ENCODE measurements around the gene MAP2K5.

MAP2K5 gene

DNA sequence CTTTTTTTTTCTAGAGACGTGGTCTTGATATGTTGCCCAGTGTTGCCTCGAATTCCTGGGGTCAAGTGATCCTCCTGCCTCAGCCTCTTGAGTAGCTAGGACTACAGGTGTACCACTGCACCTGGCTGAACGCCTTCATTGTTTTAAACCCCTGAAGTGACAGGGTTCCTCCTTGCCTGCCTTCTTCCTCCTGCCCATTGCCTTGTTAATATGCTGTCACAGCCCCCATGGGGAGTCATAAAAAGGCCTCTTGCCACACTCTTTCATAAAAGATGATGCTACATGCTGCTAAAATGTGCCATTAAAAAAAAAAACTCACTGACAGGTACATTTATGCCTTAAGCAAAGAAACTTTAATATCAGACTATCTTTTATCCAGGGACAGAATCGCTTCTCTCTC lies 166.0 kb downstream of the MAP2K5 start:
- FAIRE-seq (no peak), DNase-seq (ENCODE audit: extremely low spot score, insufficient read length, low read depth) (no peak)

DNA sequence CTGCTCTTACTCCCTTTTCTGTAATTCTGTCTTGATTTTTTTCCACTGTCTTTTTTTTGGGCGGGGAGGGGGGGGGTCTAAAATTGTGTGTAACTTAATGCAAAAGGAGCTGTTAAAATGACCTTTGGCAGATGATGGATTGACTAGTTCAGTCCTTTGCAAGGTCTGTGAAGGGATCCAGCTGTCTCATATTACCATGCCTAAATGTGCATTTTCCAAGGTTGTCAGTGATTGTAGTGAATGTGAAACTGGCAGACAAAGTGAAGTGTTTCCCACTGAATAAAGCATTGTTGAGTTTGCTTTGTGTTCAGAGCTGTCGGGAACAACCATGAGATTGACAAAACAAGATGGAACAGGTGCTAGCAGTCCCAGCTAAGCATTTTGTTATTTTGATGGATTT lies 172.7 kb downstream of the MAP2K5 start:
- DNase-seq (ENCODE audit: extremely low spot score, insufficient read length, low read depth) (no peak), FAIRE-seq (no peak)

DNA sequence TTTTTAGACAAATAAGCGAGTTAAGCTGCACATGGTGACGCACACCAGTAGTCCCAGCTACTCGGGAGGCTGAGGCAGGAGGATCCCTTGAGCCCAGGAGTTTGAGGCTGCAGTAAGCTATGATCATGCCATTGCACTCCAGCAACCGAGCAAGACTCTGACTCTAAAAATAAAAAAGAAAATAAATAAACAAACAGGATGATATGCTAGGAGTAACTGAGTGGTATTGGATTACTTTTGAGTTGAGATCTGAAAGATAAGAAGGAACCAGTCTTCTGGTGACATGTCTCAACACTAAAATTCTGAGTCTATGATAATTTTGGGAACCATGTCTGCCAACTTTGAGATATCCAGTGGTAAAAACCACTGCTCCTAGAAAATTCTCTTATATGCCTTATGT lies 173.7 kb downstream of the MAP2K5 start:
- DNase-seq (ENCODE audit: extremely low spot score, insufficient read length, low read depth): no peak
- FAIRE-seq: no peak

DNA sequence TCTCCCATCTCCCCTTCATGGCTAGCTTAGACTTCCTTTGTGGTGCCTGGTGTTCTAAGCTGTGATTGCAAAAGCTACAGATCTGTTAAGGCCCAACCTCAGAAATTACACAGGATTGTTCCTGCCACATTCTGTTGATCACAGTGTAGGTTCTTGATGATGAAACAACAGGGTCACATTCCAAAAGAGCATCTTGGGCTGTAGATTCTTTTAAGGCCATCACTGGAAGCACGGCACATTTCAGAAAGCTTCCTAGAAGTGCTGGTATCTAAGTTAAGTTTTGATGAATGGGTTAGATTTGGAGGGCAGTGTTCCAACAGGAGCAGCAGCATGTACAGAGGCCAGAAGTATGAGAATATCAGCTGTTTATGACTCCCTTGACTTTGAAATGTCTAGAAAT lies 175.3 kb downstream of the MAP2K5 start:
- FAIRE-seq: no peak

DNA sequence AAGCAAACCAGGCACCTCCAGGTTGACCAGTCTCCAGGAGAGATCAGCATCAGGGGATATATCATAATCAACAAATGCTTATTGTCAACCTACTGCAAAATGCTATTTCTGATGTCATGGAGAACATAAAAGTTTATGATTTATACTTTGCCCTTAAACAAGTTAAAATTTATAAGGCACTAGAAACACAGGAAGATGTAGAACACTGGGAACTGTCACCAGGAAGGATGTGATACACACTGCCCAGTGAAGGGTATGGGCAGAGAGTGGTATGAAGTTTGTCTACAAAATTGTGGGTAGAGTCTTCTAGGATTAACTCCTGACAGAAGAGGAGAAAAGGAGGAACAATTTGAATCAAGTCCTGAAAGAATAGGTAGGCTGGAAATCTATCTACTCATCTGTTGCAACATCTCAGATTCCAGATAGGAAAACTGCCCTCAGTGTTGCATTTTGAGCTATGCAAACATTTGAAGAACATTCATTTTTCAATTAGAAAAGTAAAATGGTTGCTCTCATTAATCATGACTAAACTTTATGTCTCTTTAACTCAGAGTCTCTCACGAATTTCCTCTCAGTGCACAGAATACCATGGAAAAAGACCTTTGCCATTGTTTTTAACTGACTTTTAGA lies 176.9 kb downstream of the MAP2K5 start:
- DNase-seq (ENCODE audit: extremely low spot score, insufficient read length, low read depth) (no peak), FAIRE-seq (no peak)

More for the DNA sequence above, 175.3 kb downstream of the MAP2K5 start:
- DNase-seq (ENCODE audit: extremely low spot score, insufficient read length, low read depth): no peak

DNA sequence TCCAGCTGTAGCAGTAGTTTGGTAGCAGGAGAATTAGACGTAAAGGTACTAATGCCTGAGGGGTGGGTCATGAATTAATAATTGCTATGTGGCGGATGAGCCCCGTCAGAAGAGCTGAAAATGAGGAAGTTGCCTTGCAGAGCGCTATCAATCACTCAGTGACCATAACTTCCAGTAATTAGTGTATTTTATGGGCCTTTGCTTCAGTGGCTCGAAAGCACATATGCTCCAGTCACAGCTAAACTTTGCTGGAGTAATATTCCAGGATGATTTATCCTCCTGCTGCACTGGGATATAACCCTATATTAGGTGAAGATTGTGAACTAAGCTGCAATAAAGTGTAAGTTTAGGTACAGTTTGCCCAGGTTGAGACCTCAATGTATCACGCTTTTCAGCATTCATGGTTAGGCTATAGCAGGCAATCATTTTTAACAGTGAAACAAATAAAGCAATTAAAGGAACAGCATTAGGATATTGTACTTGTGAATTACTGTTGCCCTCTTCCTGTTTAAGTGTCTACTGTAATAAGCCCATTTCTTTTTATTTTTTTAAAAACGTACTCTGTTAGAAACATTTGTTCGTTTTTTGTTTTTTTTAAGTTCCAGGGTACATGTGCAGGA lies 178.2 kb downstream of the MAP2K5 start:
- FAIRE-seq (peak; percentile 54), DNase-seq (ENCODE audit: extremely low spot score, insufficient read length, low read depth) (no peak)

DNA sequence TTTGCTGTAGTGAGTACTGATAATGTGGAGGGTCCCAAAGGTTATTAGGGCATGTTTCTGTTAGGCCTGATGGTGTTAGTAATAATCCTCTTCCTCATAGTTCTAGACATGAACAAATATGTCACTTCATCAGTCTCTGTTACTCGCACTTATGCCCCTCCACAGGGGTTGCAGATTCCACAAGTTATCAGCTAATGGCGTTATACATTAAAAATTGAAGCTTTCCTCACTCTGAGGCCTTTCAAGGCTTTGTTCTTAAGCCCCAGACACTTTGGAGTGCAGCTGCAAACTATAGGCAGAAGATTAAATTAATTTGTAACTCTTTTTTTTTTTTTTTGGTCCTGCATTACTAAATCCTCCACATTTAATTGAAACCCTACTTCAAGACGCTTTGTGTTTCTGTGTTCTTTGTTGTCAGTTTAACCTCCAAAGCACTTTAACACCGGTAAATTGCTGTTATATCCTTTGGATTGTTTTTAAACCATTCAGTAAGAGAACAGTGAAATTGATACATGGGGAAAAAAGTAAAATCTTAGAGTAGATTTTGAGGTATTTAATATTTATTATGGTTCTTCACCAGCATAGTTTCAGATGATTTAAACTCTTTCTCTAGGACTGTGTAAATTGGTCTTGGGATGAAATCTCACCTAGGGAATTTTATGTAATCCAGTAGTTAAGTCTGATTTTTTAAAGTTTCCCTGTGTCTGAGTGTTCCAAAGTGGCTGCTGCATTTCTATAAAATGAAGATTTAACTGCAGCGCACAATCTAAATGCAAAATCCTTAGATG lies 179.7 kb downstream of the MAP2K5 start:
- no peak for FAIRE-seq
- DNase-seq (ENCODE audit: extremely low spot score, insufficient read length, low read depth): no peak

DNA sequence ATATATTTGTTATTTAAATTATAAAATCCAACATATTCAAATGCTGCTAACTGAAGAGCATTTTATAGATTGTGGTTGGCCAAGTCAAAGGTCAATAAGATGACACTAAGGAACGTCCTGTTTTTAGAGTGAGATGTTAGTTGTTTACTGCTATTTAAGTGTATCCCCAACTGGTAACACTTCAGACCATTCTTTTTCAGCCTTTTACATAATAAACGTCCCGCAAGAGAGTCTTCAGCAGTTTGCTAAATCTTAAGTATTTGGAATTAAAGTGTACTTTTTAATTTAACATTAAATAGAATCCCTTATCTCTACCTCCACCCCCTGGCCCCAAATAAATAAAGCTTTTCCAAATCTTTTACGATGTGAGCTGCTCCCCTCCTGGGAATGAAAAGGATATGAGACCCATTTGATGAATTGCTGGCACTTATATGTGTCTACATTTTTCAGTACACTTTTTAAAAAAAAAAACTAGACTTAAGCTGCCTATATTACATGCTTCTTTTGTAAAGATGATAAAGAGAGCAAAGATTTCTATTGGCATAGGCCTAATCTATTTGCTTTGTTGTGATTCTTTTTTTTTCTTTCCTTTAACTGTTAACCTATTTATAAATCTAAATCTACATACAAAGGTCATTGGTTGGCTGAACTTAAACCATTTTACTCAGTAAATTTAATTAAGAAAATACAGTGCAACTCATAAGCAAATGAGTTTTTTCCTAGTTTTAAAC lies 181.0 kb downstream of the MAP2K5 start:
- DNase-seq (ENCODE audit: extremely low spot score, insufficient read length, low read depth) (no peak), FAIRE-seq (no peak)

DNA sequence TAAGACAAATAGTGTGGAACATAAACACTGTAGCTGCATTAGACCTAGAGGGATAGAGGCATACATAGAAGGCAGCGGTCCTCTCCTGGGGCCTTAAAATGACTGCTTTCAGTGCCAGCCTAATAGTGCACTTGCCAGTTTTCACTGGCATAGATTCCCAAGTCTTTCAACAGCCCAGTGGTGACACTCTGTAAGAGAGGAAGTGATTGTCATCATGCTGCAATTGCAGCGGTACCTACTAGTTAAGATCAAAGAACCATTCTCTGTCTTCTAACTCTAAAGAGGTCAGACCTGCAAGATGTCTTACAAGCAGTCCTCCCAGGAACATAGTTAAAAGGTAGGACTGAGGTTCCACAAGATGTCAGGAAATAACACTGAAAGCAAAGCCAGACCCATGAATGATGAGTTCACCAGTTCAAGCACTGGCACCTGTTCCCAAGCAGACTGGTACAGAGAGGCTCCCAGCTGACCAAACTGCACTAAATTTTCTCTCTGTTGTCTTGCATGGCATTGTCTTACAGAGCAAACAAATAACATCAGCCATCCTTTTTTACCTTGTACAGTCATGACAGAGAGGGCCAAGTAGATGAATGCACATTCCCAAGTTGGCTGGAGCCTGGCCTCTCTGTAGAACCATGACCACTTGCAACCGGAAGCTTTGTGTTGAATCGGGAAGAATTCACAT lies 182.3 kb downstream of the MAP2K5 start:
- no peak for FAIRE-seq
- DNase-seq (ENCODE audit: extremely low spot score, insufficient read length, low read depth): no peak

DNA sequence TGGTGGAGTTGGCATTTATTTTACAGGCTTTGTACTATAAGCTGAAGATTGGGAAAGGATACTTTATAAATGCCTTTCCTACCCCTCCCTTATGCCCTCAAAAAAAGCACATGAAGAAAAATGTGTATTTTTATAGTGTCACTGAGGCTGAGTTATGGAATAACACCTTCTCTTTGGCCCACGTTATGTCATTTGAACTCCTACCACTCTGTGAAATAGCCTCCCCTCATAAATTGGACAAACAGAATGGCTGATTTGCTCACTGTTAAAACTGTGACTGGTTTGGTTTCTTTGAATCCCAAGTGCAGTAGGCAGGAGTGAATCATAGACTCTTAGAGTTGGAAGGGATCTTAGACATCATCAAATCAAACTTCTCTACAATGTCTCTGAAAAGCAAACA lies 187.6 kb downstream of the MAP2K5 start:
- DNase-seq (ENCODE audit: extremely low spot score, insufficient read length, low read depth): no peak
- FAIRE-seq: no peak

DNA sequence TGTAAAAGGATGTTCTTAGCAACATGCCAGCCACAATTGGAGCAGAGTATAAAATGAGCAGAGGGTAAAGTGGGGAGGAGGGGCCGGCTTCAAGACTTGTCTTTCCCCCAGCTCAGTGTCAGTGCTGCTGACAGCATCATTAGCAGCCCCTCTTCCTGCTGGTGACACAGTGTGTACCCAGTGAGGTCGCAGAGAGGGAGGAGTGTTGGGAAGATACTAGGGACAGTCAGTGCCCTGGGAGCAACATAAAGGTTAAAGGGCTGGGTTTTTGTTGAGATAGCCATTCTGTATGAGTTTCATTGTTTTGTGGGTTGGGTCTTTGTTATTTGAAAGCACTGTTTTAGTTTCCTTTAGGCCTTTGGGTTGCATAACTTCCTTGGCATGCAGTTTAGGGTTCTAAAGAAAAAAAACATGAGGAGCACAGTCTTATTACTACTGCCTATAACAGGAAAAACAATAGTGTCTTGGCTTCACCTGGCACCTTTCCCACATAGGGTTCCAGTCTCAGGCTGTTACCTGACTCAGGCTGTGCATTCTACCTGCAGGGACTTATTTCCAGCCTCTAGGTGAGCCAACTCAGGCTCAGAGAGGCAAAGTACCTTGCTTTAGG lies 188.7 kb downstream of the MAP2K5 start:
- FAIRE-seq: no peak
- DNase-seq (ENCODE audit: extremely low spot score, insufficient read length, low read depth): no peak

DNA sequence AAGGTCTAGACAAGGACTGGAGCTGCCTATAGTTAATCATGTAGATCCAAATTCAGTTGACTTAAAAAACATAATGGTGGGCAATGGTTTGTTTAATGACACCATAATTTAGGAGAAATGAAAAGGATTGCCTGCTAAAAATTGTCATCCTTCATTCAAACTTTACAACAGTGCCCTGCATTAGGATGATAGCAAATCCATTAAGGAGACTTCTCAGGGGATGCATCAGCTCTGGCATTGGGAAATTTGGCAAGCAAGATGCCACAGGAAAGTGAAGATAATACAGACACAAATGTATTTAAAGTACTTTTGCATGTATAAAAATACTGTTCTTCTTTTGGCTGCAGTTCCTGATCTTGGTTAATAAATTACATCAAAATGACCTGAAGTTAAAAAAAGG lies 189.7 kb downstream of the MAP2K5 start:
- DNase-seq (ENCODE audit: extremely low spot score, insufficient read length, low read depth) (no peak), FAIRE-seq (no peak)

DNA sequence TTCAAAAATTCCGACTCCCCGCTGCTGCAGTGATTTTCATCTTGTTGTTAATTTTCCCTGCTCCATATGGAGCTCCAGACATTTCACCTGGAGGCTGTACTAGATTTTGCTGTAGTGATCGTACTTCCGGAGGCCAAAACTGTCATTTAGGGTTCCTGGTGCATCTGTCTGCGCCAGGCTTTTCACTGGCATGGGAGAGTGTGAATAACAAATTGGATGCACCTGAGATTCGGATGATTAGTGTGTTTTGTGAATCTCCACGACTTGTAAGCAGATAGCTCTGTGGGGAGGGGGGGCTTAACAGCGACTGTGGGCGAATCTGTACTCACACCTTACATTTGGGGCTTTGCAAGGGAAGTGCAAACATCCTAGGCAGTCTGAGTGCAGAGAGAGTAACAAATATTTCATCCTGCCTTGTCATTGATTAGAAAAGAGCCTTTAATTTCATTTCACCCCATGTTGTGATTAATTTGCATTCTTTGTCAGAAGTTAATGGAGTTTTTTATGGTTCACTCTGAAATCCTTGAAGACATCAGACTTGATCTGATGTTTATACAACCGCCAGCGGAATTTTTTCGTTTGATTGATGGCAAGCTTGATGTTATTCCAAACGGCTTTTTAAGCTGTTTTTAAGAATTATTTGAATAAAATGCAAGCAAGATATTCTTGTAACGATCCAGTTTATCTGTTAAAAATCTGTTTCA lies 190.3 kb downstream of the MAP2K5 start:
- DNase-seq (ENCODE audit: extremely low spot score, insufficient read length, low read depth): no peak
- no peak for FAIRE-seq

DNA sequence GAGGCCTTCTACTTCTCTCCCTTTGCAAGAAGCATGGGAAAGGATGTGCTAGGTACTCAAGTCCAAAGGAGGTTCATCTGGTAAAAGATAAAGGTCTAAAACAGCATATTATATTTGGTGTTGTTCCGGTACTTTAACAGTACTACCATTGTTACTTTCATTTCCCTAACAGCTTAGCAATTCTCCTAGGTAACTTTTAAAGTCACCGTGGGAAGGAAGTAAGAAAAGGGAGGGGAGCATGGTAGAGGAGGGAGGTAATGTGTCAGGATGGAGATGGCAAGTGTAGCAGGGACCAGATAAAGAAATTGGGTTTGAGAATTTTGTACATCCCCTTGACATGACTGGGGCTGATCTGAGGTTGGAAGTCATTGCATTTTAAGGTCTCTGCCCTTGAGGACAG lies 193.4 kb downstream of the MAP2K5 start:
- no peak for DNase-seq (ENCODE audit: extremely low spot score, insufficient read length, low read depth)

DNA sequence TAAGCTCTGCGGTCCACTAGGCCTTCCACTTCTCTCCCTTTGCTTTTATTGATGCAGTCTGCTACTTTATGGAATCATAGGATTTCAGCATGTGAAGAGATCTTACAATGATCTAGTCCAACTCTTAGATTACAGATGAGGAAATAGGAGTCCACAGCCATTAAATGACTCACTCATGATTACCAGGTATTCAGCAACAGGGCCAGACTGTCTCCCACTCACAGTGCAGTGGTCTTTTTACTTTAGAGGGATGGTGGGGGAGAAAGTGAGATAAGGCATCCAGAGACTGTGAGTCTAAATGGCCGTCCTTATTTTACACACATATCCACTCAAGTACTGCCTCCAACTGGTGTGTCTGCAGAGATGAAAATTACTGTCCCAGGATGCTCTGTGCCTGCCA lies 194.3 kb downstream of the MAP2K5 start:
- FAIRE-seq (no peak), DNase-seq (ENCODE audit: extremely low spot score, insufficient read length, low read depth) (no peak)

More for the DNA sequence above, 193.4 kb downstream of the MAP2K5 start:
- FAIRE-seq: peak; percentile 67

DNA sequence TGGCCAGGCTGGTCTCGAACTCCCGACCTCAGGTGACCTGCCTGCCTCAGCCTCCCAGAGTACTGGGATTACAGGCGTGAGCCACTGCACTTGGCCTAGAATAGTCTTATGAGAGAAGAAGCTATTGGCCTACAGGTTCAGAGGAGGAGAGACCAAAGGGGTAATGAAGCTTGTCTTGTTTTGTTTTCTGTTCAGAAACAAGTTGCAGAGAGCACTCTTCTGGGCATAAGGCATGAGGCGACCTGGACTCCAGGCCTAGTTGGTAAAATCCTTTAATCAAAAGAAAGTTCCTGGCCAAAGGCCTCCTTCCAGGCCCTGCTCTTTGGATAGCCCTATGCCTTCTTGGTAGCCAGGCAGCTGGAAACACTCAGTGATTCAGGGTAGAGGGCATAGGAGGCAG lies 195.6 kb downstream of the MAP2K5 start:
- FAIRE-seq (no peak), DNase-seq (ENCODE audit: extremely low spot score, insufficient read length, low read depth) (no peak)

DNA sequence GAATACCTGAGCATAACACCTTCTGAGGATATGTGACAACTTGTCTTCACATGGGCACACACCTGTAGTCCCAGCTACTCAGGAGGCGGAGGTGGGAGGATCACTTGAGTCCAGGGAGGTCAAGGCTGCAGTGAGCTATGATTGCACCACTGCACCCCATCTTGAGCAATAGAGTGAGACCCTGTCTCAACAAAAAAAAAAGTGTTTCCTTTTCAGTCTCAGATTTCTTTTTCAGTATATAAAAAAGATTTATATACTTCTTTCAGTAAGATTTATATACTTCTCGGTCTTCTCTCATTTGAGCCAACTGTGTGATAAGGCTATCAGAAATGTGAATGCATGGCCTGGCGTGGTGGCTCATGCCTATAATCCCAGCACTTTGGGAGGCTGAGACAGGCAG lies 197.9 kb downstream of the MAP2K5 start:
- FAIRE-seq (no peak), DNase-seq (ENCODE audit: extremely low spot score, insufficient read length, low read depth) (no peak)

DNA sequence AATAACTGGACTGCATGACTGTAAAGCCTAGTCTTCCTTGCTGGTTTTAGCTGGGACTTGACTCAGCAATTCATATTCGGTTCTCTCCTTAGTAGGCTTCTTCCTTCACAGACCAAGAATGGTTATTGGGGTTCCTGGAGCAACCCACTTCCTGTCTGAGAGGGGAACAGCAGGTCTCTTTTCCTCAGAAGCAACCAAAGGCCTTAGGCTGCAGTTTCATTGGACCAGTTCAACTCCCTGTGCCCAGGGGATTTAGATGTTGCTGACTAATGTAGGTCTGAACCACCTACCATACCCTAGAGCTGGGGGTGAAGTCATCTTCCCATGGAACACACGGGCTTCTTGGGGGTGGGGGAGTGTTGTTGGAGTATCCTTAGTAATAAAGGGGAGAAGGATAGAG lies 198.8 kb downstream of the MAP2K5 start:
- no peak for DNase-seq (ENCODE audit: extremely low spot score, insufficient read length, low read depth)
- FAIRE-seq: no peak

DNA sequence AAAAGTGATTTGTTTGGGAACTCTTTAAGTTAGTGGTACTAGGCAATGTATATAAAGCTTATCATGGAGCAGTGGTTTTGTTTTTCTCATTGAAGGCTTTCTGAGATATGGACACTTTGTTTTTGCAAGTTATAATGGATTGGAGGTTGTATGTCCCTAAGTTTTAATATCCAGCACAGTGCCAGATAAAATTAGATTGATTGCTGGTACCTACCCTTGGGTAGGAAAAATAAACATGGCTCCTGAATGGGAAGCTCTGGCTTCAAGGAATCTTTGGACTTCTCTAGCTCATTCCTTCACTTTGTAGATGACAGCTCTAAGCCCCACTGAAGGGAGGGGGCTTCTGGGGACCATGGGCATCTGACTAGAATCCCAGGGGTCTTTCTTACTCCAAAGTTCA lies 201.1 kb downstream of the MAP2K5 start:
- DNase-seq (ENCODE audit: extremely low spot score, insufficient read length, low read depth) (no peak), FAIRE-seq (no peak)
